ENCODE data around the gene ZFPM1.

The ZFPM1 gene

GRCh38 chr16:88532434-88533241 lies 79.6 kb downstream of the ZFPM1 start:
- H2AFZ ChIP-seq (ENCODE audit: low read length, unreplicated experiment), result no peak overlapping the region

GRCh38 chr16:88533381-88533917 lies 80.4 kb downstream of the ZFPM1 start:
- H3K27me3 ChIP-seq (ENCODE audit: insufficient read depth, low read length), result peaks cover 7% of the 10 kb centered on the region
- H2AFZ ChIP-seq (ENCODE audit: low read length, unreplicated experiment), result no peak overlapping the region
- H3K79me2 ChIP-seq (ENCODE audit: control insufficient read depth, insufficient read depth, low read length, unreplicated experiment), result peaks cover 14% of the 10 kb centered on the region
- peak overlapping the region; percentile 32; the same call in 1 of the 2 replicates for H3K27ac ChIP-seq (ENCODE audit: low read depth, low read length)
- H3K4me1 ChIP-seq (ENCODE audit: control insufficient read depth, insufficient read depth, low read length, unreplicated experiment), result peaks cover 11% of the 10 kb centered on the region
- H3K4me3 ChIP-seq (ENCODE audit: low read depth, low read length), result peak overlapping the region; percentile 85
- H3K36me3 ChIP-seq (ENCODE audit: insufficient read depth, low read length), result peaks cover 3% of the 10 kb centered on the region; the same call in 1 of the 2 replicates

More at GRCh38 chr16:88532434-88533241, 79.6 kb downstream of the ZFPM1 start:
- peaks cover 3% of the 10 kb centered on the region; the same call in 1 of the 2 replicates for H3K36me3 ChIP-seq (ENCODE audit: insufficient read depth, low read length)
- peak overlapping the region; percentile 85 for H3K4me3 ChIP-seq (ENCODE audit: low read depth, low read length)
- H3K27me3 ChIP-seq (ENCODE audit: insufficient read depth, low read length), result no peaks in the 10 kb centered on the region
- H3K79me2 ChIP-seq (ENCODE audit: control insufficient read depth, insufficient read depth, low read length, unreplicated experiment), result peaks cover 14% of the 10 kb centered on the region
- peaks cover 11% of the 10 kb centered on the region for H3K4me1 ChIP-seq (ENCODE audit: control insufficient read depth, insufficient read depth, low read length, unreplicated experiment)
- H3K27ac ChIP-seq (ENCODE audit: low read depth, low read length), result 0 out of 2 replicates have a peak overlapping the region, but pooled peaks have one; percentile 32

- H3K4me1 ChIP-seq (ENCODE audit: control insufficient read depth, insufficient read depth, low read length, unreplicated experiment), result peaks cover 11% of the 10 kb centered on the region
- peaks cover 13% of the 10 kb centered on the region for H3K27me3 ChIP-seq (ENCODE audit: insufficient read depth, low read length)
- H3K79me2 ChIP-seq (ENCODE audit: control insufficient read depth, insufficient read depth, low read length, unreplicated experiment), result peaks cover 14% of the 10 kb centered on the region
- H3K36me3 ChIP-seq (ENCODE audit: insufficient read depth, low read length), result peaks cover 3% of the 10 kb centered on the region; the same call in 1 of the 2 replicates
- H3K27ac ChIP-seq (ENCODE audit: low read depth, low read length), result peak overlapping the region; percentile 34; the same call in 1 of the 2 replicates
- H2AFZ ChIP-seq (ENCODE audit: low read length, unreplicated experiment), result peak overlapping the region; percentile 68
- peak overlapping the region; percentile 90 for H3K4me3 ChIP-seq (ENCODE audit: low read depth, low read length)
These were observed 81.0 kb downstream of the ZFPM1 start for GRCh38 chr16:88533932-88534637.

GRCh38 chr16:88534638-88535190 lies 81.6 kb downstream of the ZFPM1 start:
- peak overlapping the region; percentile 68 for H2AFZ ChIP-seq (ENCODE audit: low read length, unreplicated experiment)
- H3K4me1 ChIP-seq (ENCODE audit: control insufficient read depth, insufficient read depth, low read length, unreplicated experiment), result peaks cover 11% of the 10 kb centered on the region
- H3K27ac ChIP-seq (ENCODE audit: low read depth, low read length), result no peak overlapping the region
- peaks cover 19% of the 10 kb centered on the region for H3K27me3 ChIP-seq (ENCODE audit: insufficient read depth, low read length)
- peak overlapping the region; percentile 92 for H3K4me3 ChIP-seq (ENCODE audit: low read depth, low read length)
- peaks cover 14% of the 10 kb centered on the region for H3K79me2 ChIP-seq (ENCODE audit: control insufficient read depth, insufficient read depth, low read length, unreplicated experiment)
- no peaks in the 10 kb centered on the region for H3K36me3 ChIP-seq (ENCODE audit: insufficient read depth, low read length)

- Histone ChIP-seq H3K79me2 (ENCODE audit: control insufficient read depth, insufficient read depth, low read length, unreplicated experiment) (peaks cover 14% of the 10 kb centered on the region), H3K36me3 (ENCODE audit: insufficient read depth, low read length) (no peaks in the 10 kb centered on the region), H2AFZ (ENCODE audit: low read length, unreplicated experiment) (no peak overlapping the region), H3K4me3 (ENCODE audit: low read depth, low read length) (peak overlapping the region; percentile 92), H3K27ac (ENCODE audit: low read depth, low read length) (no peak overlapping the region), H3K27me3 (ENCODE audit: insufficient read depth, low read length) (peaks cover 25% of the 10 kb centered on the region), H3K4me1 (ENCODE audit: control insufficient read depth, insufficient read depth, low read length, unreplicated experiment) (peaks cover 11% of the 10 kb centered on the region)
These were observed 82.2 kb downstream of the ZFPM1 start for GRCh38 chr16:88535191-88535856.

GRCh38 chr16:88535857-88536222 lies 82.8 kb downstream of the ZFPM1 start:
- Histone ChIP-seq H3K4me1 (ENCODE audit: control insufficient read depth, insufficient read depth, low read length, unreplicated experiment) (peaks cover 11% of the 10 kb centered on the region), H3K4me3 (ENCODE audit: low read depth, low read length) (no peak overlapping the region; the same call in 1 of the 2 replicates), H3K79me2 (ENCODE audit: control insufficient read depth, insufficient read depth, low read length, unreplicated experiment) (peaks cover 14% of the 10 kb centered on the region), H3K27ac (ENCODE audit: low read depth, low read length) (no peak overlapping the region), H3K36me3 (ENCODE audit: insufficient read depth, low read length) (no peaks in the 10 kb centered on the region), H2AFZ (ENCODE audit: low read length, unreplicated experiment) (no peak overlapping the region), H3K27me3 (ENCODE audit: insufficient read depth, low read length) (peaks cover 31% of the 10 kb centered on the region)

- H2AFZ ChIP-seq (ENCODE audit: low read length, unreplicated experiment), result no peak overlapping the region
- H3K27me3 ChIP-seq (ENCODE audit: insufficient read depth, low read length), result peaks cover 35% of the 10 kb centered on the region
- peaks cover 14% of the 10 kb centered on the region for H3K79me2 ChIP-seq (ENCODE audit: control insufficient read depth, insufficient read depth, low read length, unreplicated experiment)
- H3K4me1 ChIP-seq (ENCODE audit: control insufficient read depth, insufficient read depth, low read length, unreplicated experiment), result peaks cover 11% of the 10 kb centered on the region
- H3K27ac ChIP-seq (ENCODE audit: low read depth, low read length), result no peak overlapping the region
- H3K36me3 ChIP-seq (ENCODE audit: insufficient read depth, low read length), result no peaks in the 10 kb centered on the region
- no peak overlapping the region for H3K4me3 ChIP-seq (ENCODE audit: low read depth, low read length)
These were observed 83.4 kb downstream of the ZFPM1 start for GRCh38 chr16:88536510-88536909.

GRCh38 chr16:88536971-88537751 lies 84.1 kb downstream of the ZFPM1 start:
- H3K4me1 ChIP-seq (ENCODE audit: control insufficient read depth, insufficient read depth, low read length, unreplicated experiment), result peaks cover 11% of the 10 kb centered on the region
- H3K27me3 ChIP-seq (ENCODE audit: insufficient read depth, low read length), result peaks cover 40% of the 10 kb centered on the region

GRCh38 chr16:88537859-88538258 lies 84.8 kb downstream of the ZFPM1 start:
- Histone ChIP-seq H3K27ac (ENCODE audit: low read depth, low read length) (no peak overlapping the region), H3K79me2 (ENCODE audit: control insufficient read depth, insufficient read depth, low read length, unreplicated experiment) (peaks cover 9% of the 10 kb centered on the region), H3K4me3 (ENCODE audit: low read depth, low read length) (no peak overlapping the region), H2AFZ (ENCODE audit: low read length, unreplicated experiment) (no peak overlapping the region), H3K27me3 (ENCODE audit: insufficient read depth, low read length) (peaks cover 47% of the 10 kb centered on the region), H3K36me3 (ENCODE audit: insufficient read depth, low read length) (no peaks in the 10 kb centered on the region), H3K4me1 (ENCODE audit: control insufficient read depth, insufficient read depth, low read length, unreplicated experiment) (peaks cover 6% of the 10 kb centered on the region)

More at GRCh38 chr16:88536971-88537751, 84.1 kb downstream of the ZFPM1 start:
- Histone ChIP-seq H2AFZ (ENCODE audit: low read length, unreplicated experiment) (no peak overlapping the region), H3K79me2 (ENCODE audit: control insufficient read depth, insufficient read depth, low read length, unreplicated experiment) (peaks cover 13% of the 10 kb centered on the region), H3K27ac (ENCODE audit: low read depth, low read length) (no peak overlapping the region), H3K36me3 (ENCODE audit: insufficient read depth, low read length) (no peaks in the 10 kb centered on the region), H3K4me3 (ENCODE audit: low read depth, low read length) (no peak overlapping the region)
